Activated T-cell treated with anti-CD3 and anti-CD28 coated beads for 24 hours (primary cell): Measurements from ENCODE around the gene SLC15A4.

Experiments used
- DNase-seq: peaks from one replicate; pipeline ENCODE4 v3.0.0-alpha.2; 2020; ENCODE audit warnings: low read depth

SLC15A4 gene

GRCh38 chr12:128794661-128795529 is 28.9 kb downstream of the SLC15A4 start:
- no peak for DNase-seq

- DNase-seq: no peak
Observed at GRCh38 chr12:128793701-128794100, 30.1 kb downstream of the SLC15A4 start.

GRCh38 chr12:128792881-128793280 is 30.9 kb downstream of the SLC15A4 start:
- DNase-seq: no peak

- no peak for DNase-seq
Observed at GRCh38 chr12:128792398-128792797, 31.4 kb downstream of the SLC15A4 start.

GRCh38 chr12:128791395-128792322 is 32.1 kb downstream of the SLC15A4 start:
- no peak for DNase-seq

GRCh38 chr12:128790653-128791373 is 32.9 kb downstream of the SLC15A4 start:
- no peak for DNase-seq

- DNase-seq: no peak
Observed at GRCh38 chr12:128790221-128790620, 33.5 kb downstream of the SLC15A4 start.

GRCh38 chr12:128789356-128789929 is 34.3 kb downstream of the SLC15A4 start:
- DNase-seq: no peak

- DNase-seq: no peak
Observed at GRCh38 chr12:128787827-128788226, 35.9 kb downstream of the SLC15A4 start.

GRCh38 chr12:128786741-128787391 is 36.9 kb downstream of the SLC15A4 start:
- no peak for DNase-seq

GRCh38 chr12:128784030-128784760 is 39.6 kb downstream of the SLC15A4 start:
- DNase-seq: no peak

GRCh38 chr12:128783129-128783574 is 40.6 kb downstream of the SLC15A4 start:
- peak; percentile 30 for DNase-seq

- DNase-seq: no peak
Observed at GRCh38 chr12:128779901-128780300, 43.9 kb downstream of the SLC15A4 start.

- no peak for DNase-seq
Observed at GRCh38 chr12:128772249-128772648, 51.5 kb downstream of the SLC15A4 start.

GRCh38 chr12:128771681-128772080 is 52.1 kb downstream of the SLC15A4 start:
- no peak for DNase-seq

- no peak for DNase-seq
Observed at GRCh38 chr12:128767518-128767917, 56.2 kb downstream of the SLC15A4 start.

- no peak for DNase-seq
Observed at GRCh38 chr12:128766738-128767501, 56.8 kb downstream of the SLC15A4 start.

GRCh38 chr12:128763395-128763794 is 60.4 kb downstream of the SLC15A4 start:
- DNase-seq: no peak

- no peak for DNase-seq
Observed at GRCh38 chr12:128761379-128761790, 62.4 kb downstream of the SLC15A4 start.

- DNase-seq: no peak
Observed at GRCh38 chr12:128755566-128755965, 68.2 kb downstream of the SLC15A4 start.
